ENCODE results near the gene STX18.

DNA sequence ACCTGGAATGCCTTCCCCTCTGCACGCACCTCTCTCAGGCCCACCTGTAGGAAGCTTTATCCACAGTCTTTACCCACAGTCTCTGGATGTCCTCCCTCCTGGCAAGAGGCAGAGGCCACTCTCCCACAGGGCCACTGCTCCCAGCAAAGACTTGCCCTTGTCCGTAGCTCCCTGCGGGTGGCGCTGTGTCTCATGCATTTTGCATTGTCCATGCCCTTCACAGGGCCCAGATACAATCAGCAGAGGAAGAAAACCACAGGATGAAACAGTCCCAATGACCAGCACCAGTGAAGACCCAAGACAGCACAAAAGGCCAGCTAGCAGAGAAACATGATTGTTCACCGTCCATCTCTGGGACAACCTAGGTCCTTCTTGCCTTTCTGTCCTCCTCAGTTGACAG is 157.0 kb downstream of the STX18 start:
- TF ChIP-seq CTCF (IDR thresholded peaks at IDR 0.05): no peak
- no peak for TF ChIP-seq POLR2A (IDR thresholded peaks at IDR 0.05)
- no peak for TF ChIP-seq POLR2AphosphoS5 (IDR thresholded peaks at IDR 0.05)
